WTC11 (cell line): Measurements from ENCODE around the gene FIZ1. TPM values are rescaled to one million over a fixed set of nuclear protein-coding genes. Genes with fewer than 3 reads are reported as not detected.

Experiments used
- ATAC-seq: fragments of 200-7000 bp; cut with Tn5 transposase; 2 replicates; pipeline ENCODE4 v1.10.0; 2021; ENCODE audit warnings: mild to moderate bottlenecking, moderate library complexity
- CTCF ChIA-PET: fragments of 300-600 bp; sonication (Branson Sonifier 250); formaldehyde crosslinking; loops from one replicate; lab custom pipeline; 2021; ENCODE audit warnings: antibody characterized with exemption; lab: Charles Lee
- POLR2A ChIA-PET: fragments of 350-600 bp; sonication (Branson Sonifier 250); formaldehyde crosslinking; loops from one replicate; lab custom pipeline; 2021; ENCODE audit warnings: antibody characterized with exemption; lab: Charles Lee
- DNase-seq: peaks from one replicate; pipeline ENCODE4 v3.0.0; 2021; ENCODE audit warnings: low spot score
- H3K27ac Mint-ChIP-seq: 2 replicates; pipeline ENCODE4 v1.8.0; 2021; ENCODE audit warnings: mixed read lengths
- H3K27me3 Mint-ChIP-seq: 2 replicates; pipeline ENCODE4 v1.8.0; 2021; ENCODE audit warnings: low read depth, mild to moderate bottlenecking, moderate library complexity, mixed read lengths
- H3K36me3 Mint-ChIP-seq: 2 replicates; pipeline ENCODE4 v1.8.0; 2021; ENCODE audit warnings: mixed read lengths
- H3K4me1 Mint-ChIP-seq: 2 replicates; pipeline ENCODE4 v1.8.0; 2022; ENCODE audit warnings: mixed read lengths
- H3K4me3 Mint-ChIP-seq: 2 replicates; pipeline ENCODE4 v1.8.0; 2021; ENCODE audit warnings: mild to moderate bottlenecking, moderate library complexity, mixed read lengths
- H3K9me3 Mint-ChIP-seq: 2 replicates; pipeline ENCODE4 v1.8.0; 2021; ENCODE audit warnings: mixed read lengths
- AR ChIP-seq: fragments of 250-450 bp; sonication (Bioruptor Pico); IDR thresholded peaks from 2 replicates; pipeline ENCODE4 v1.9.0; 2021; ENCODE audit warnings: mild to moderate bottlenecking
- ARID4B ChIP-seq: sonication (generic); formaldehyde crosslinking; IDR thresholded peaks from 2 replicates; pipeline ENCODE4 v1.8.0; 2023; ENCODE audit warnings: missing genetic modification reagents, mild to moderate bottlenecking, borderline replicate concordance
- ATF3 ChIP-seq: sonication (generic); formaldehyde crosslinking; conservative IDR thresholded peaks from 2 replicates; pipeline ENCODE4 v1.8.1; 2022; ENCODE audit warnings: mild to moderate bottlenecking, missing genetic modification reagents
- E2F5 ChIP-seq: sonication (generic); formaldehyde crosslinking; IDR thresholded peaks from 2 replicates; pipeline ENCODE4 v1.8.1; 2022; ENCODE audit warnings: mild to moderate bottlenecking, moderate library complexity, missing genetic modification reagents
- EMX1 ChIP-seq: fragments of 250-450 bp; sonication (Bioruptor Pico); IDR thresholded peaks from 2 replicates; pipeline ENCODE4 v1.8.0; 2021; ENCODE audit warnings: mild to moderate bottlenecking
- GABPB1 ChIP-seq: sonication (generic); formaldehyde crosslinking; IDR thresholded peaks from 2 replicates; pipeline ENCODE4 v1.8.1; 2023; ENCODE audit warnings: mild to moderate bottlenecking, missing genetic modification reagents
- GTF2I ChIP-seq: fragments of 250-450 bp; sonication (Bioruptor Pico); conservative IDR thresholded peaks from 2 replicates; pipeline ENCODE4 v1.4.0; 2021; ENCODE audit warnings: mild to moderate bottlenecking
- IRF1 ChIP-seq: sonication (generic); formaldehyde crosslinking; IDR thresholded peaks from 2 replicates; pipeline ENCODE4 v1.8.0; 2023; ENCODE audit warnings: missing genetic modification reagents
- JAZF1 ChIP-seq: fragments of 250-450 bp; sonication (Bioruptor Pico); IDR thresholded peaks from 2 replicates; pipeline ENCODE4 v1.9.0; 2021; ENCODE audit warnings: moderate library complexity, mild to moderate bottlenecking, inconsistent platforms
- JUN ChIP-seq: sonication (generic); formaldehyde crosslinking; IDR thresholded peaks from 2 replicates; pipeline ENCODE4 v1.8.0; 2023; ENCODE audit warnings: mild to moderate bottlenecking, missing genetic modification reagents
- MAX ChIP-seq: sonication (generic); formaldehyde crosslinking; IDR thresholded peaks from 2 replicates; pipeline ENCODE4 v1.8.0; 2022; ENCODE audit warnings: mild to moderate bottlenecking, missing genetic modification reagents
- OVOL2 ChIP-seq: fragments of 250-450 bp; sonication (Bioruptor Pico); IDR thresholded peaks from 2 replicates; pipeline ENCODE4 v1.9.0; 2021; ENCODE audit warnings: mild to moderate bottlenecking, borderline replicate concordance
- RELA ChIP-seq: sonication (generic); formaldehyde crosslinking; IDR thresholded peaks from 2 replicates; pipeline ENCODE4 v1.8.1; 2022; ENCODE audit warnings: missing genetic modification reagents, mild to moderate bottlenecking, borderline replicate concordance
- TCF7 ChIP-seq: sonication (generic); formaldehyde crosslinking; IDR thresholded peaks from 2 replicates; pipeline ENCODE4 v1.8.0; 2022; ENCODE audit warnings: mild to moderate bottlenecking, low read depth, missing genetic modification reagents, moderate library complexity
- USF1 ChIP-seq: sonication (generic); formaldehyde crosslinking; IDR thresholded peaks from 2 replicates; pipeline ENCODE4 v1.8.0; 2022; ENCODE audit warnings: mild to moderate bottlenecking, missing genetic modification reagents
- ZBTB21 ChIP-seq: sonication (generic); formaldehyde crosslinking; IDR thresholded peaks from 2 replicates; pipeline ENCODE4 v1.8.1; 2023; ENCODE audit warnings: mild to moderate bottlenecking, missing genetic modification reagents, borderline replicate concordance
- ZBTB43 ChIP-seq: sonication (generic); formaldehyde crosslinking; IDR thresholded peaks from 2 replicates; pipeline ENCODE4 v1.8.1; 2023; ENCODE audit warnings: mild to moderate bottlenecking, missing genetic modification reagents
- ZNF138 ChIP-seq: sonication (generic); formaldehyde crosslinking; conservative IDR thresholded peaks from 2 replicates; pipeline ENCODE4 v1.8.1; 2022; ENCODE audit warnings: mild to moderate bottlenecking, moderate library complexity, missing genetic modification reagents
- ZNF532 ChIP-seq: fragments of 250-450 bp; sonication (Bioruptor Pico); IDR thresholded peaks from 2 replicates; pipeline ENCODE4 v1.9.0; 2021; ENCODE audit warnings: mild to moderate bottlenecking, borderline replicate concordance
- ZNF671 ChIP-seq: fragments of 250-450 bp; sonication (Bioruptor Pico); IDR thresholded peaks from 2 replicates; pipeline ENCODE4 v1.8.0; 2021; ENCODE audit warnings: mild to moderate bottlenecking
- total RNA-seq: library from RNA; stranded (reverse); gene quantifications from 3 replicates; pipeline ENCODE4 v1.2.3, GENCODE V29; 2021

FIZ1 gene
- total RNA-seq, 1 experiment from 2014 or later: 20.1 TPM

- TF ChIP-seq E2F5 (no peak), GTF2I (CRISPR knock-in tag) (no peak), ZNF138 (CRISPR knock-in tag) (no peak), TCF7 (CRISPR knock-in tag) (no peak)
- TF ChIP-seq, all 79 proteins: peak for 0
Measured at GRCh38 chr19:55617426-55617825, 18.1 kb upstream of the FIZ1 start (continued).

GRCh38 chr19:55616395-55616875 is 17.1 kb upstream of the FIZ1 start:
- ChIA-PET CTCF (interaction anchor here (2.3 kb wide), 1 partner anchor 10 kb away, joined by 5 read pairs; no protein-coding TSS in a partner anchor), POLR2A (no interaction called here)
- Mint-ChIP-seq H3K9me3 (0 out of 2 replicates have a peak, but pooled peaks cover 3% of the 10 kb centered on the region), H3K36me3 (peaks cover 19% of the 10 kb centered on the region), H3K4me3 (no peak overlapping the region), H3K27ac (0 out of 2 replicates have a peak overlapping the region, but pooled peaks have one; percentile 53), H3K4me1 (0 out of 2 replicates have a peak, but pooled peaks cover 3% of the 10 kb centered on the region), H3K27me3 (peaks cover 3% of the 10 kb centered on the region; the same call in 1 of the 2 replicates)
- no peak for ATAC-seq
- no peak for DNase-seq
- no peak for TF ChIP-seq MAX
- TF ChIP-seq ZBTB43: no peak
- no peak for TF ChIP-seq ZNF671
- no peak for TF ChIP-seq ZBTB21 (CRISPR knock-in tag)
- no peak for TF ChIP-seq ATF3 (CRISPR knock-in tag)
- TF ChIP-seq JUN (CRISPR knock-in tag): no peak
- no peak for TF ChIP-seq EMX1
- TF ChIP-seq USF1 (CRISPR knock-in tag): no peak
- TF ChIP-seq RELA (CRISPR knock-in tag): no peak
- TF ChIP-seq OVOL2 (CRISPR knock-in tag): no peak
- TF ChIP-seq ARID4B (CRISPR knock-in tag): no peak
- no peak for TF ChIP-seq AR
- no peak for TF ChIP-seq JAZF1 (CRISPR knock-in tag)
- no peak for TF ChIP-seq ZNF532
- no peak for TF ChIP-seq GABPB1 (CRISPR knock-in tag)
- TF ChIP-seq IRF1 (CRISPR knock-in tag): no peak
